HG02798 (cell line): ENCODE measurements around the gene AGBL1.
A peak's percentile ranks its signal among the peaks of the same experiment; 100 is the strongest.
"Not testable (repeated sequence)": the region's sequence is repeated elsewhere in the genome, so short reads cannot be mapped to it uniquely, and the experiment has no call there.

Experiments
- ATAC-seq: cut with Tn5 transposase; IDR thresholded peaks from one replicate; pipeline ENCODE4 v1.9.1; 2021; ENCODE audit warnings: mild to moderate bottlenecking; ENCODE audit not compliant: unreplicated experiment, poor library complexity

AGBL1 gene

DNA sequence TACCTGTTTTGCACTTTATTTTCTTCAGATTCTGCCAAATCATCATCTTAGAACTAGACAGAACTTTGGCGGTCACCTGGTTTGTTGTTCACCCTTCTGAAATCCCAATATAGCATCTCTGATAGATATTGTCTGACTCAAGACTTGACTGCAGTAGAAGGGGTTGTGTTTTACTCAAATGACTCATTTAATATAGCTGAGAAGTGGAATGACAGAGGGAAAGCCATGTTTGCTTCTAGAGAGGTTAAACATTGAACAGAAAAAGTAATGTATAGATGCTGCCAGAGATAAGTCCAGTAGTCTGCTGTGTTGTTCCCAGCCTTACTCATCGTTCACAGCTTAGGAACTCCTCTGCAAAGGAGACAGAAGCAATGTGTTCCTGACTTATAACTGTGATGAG lies 402.0 kb downstream of the AGBL1 start:
- ATAC-seq, result no peak

- ATAC-seq, result peak; percentile 75
Measured at GRCh38 chr15:86483936-86484335, 404.3 kb downstream of the AGBL1 start.

GRCh38 chr15:86488046-86488445 lies 408.4 kb downstream of the AGBL1 start:
- no peak for ATAC-seq

GRCh38 chr15:86489981-86490380 lies 410.3 kb downstream of the AGBL1 start:
- ATAC-seq, result no peak

GRCh38 chr15:86491118-86491517 lies 411.4 kb downstream of the AGBL1 start:
- ATAC-seq, result no peak

GRCh38 chr15:86493884-86494283 lies 414.2 kb downstream of the AGBL1 start:
- no peak for ATAC-seq

GRCh38 chr15:86494475-86494874 lies 414.8 kb downstream of the AGBL1 start:
- ATAC-seq, result no peak

- no peak for ATAC-seq
Measured at GRCh38 chr15:86502301-86502700, 422.6 kb downstream of the AGBL1 start.

DNA sequence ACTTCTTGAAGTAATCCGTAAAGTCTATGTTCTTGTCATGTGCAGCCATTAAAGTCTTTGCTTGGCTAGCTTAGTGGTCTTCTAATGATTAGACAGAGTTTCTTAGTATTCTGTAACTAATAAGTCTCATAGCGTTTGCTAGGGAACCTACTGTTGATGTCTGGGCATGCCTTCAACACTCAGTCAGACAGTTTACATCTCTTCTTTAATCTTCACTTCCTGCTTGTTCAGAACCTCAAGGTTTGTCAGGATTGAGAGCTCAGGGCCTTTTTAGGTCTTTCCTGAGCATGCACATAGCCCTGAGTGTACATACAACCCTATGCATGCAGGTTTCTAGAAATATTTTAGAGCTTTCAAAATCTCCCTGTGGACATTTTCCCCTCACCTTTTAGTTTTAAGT lies 426.3 kb downstream of the AGBL1 start:
- ATAC-seq, result no peak

DNA sequence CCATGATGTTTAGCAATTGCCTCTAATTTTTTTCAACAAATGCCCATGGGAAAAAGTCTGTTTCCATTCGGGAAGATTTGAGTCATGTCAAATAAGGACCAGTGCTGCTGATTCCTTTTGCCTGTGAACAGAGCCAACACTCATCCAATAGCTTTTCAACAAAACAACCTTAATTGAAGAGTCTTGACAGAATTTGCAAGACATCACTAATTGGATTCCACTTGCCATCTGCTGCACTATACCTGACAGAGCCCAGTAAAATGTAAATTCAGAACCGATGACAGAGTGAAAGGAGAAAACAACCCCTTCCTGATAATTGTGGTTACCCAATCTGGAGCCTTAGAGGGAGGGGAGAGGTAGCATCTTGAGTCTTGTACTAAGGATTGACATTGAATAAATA lies 426.7 kb downstream of the AGBL1 start:
- ATAC-seq, result no peak

DNA sequence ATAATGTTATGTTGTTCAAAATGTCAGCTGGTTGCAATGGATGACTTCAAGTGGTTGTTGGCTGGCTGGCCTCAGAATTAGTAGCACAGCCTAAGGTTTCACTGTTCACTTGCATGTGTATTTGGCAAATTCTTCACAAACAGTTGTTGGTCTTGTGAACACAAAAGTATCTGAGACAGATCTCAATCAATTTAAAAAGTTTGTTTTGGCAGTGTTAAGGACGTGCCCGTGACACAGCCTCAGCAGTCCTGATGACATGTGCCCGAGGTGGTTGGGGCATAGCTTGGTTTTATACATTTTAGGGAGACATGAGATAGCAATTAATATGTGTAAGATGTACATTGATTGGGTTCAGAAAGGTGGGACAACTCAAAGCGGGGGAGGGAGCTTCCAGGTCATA lies 436.0 kb downstream of the AGBL1 start:
- ATAC-seq, result no peak

- ATAC-seq, result no peak
Measured at GRCh38 chr15:86522721-86523120, 443.1 kb downstream of the AGBL1 start.

DNA sequence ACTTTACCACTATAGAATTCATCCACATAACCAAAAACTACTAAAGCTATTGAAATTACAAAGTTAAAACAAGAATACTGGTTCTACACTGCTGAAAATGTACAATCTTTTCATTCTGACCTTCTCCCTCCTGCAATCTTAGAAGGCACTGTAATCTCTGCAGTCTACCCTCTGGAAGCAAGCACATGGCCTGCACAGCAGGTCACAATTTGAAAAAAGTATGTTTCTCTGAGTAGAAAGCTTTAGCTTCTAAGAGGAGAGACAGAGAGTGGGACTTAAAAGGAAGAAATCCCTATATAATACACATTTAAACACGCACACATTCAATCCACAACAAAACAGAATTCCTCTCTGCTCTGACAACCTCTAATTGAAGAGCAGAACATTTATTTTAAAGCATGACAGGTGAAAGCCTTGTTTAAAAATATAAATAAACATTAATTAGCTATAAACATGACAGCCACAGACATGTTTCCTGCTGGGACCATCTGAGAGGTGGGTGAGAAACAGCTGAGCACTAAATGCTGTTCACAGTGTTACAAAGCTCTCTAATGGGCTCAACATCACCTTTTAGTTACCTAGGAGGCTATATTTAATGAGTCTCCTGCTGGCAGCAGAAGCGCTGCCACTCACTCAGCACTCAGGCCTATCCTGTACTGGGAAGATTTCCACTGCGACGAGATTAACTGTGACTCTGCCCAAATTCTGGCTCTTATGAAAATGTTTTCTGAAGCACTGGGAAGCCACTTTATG lies 447.4 kb downstream of the AGBL1 start:
- ATAC-seq, result no peak

- ATAC-seq, result not testable (repeated sequence)
Measured at GRCh38 chr15:86528094-86528493, 448.4 kb downstream of the AGBL1 start.

DNA sequence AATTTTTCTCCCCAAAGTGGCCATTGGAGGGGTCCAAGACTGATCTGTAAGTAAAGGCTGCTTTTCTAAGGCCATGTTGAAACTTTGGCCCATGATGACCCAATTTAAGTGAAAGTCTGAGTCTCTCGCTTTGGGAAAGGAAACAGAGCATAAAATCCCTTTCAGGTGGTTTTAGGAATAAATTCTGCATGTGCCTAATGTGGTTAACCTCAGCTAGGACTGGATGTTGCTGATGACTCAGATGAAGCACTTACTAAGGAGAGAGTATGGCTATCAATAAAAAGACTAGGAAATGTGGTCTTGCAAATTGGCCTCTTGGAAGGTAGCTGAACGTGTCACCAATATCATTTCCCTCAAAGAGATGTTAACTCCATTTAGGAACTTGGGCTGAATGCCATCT lies 458.5 kb downstream of the AGBL1 start:
- ATAC-seq, result no peak

GRCh38 chr15:86540840-86541467 lies 461.3 kb downstream of the AGBL1 start:
- no peak for ATAC-seq

DNA sequence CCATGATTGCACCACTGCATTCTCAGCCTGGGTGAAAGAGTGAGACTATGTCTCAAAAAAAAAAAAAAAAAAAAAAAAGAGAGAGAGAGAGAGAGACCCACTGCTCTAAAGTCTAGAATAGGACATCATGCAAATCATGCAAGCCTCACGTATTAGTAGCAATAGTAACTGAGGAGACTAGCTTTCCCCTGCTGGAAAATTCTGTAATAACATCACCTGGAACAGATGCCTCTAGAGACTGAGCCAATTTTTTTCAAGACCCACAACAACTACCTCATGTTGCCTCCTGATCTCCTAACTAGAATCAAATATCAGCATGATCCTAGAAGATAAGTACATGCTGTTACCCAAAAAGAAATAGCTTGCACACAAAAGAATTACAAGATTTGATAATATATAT lies 461.9 kb downstream of the AGBL1 start:
- ATAC-seq, result no peak

DNA sequence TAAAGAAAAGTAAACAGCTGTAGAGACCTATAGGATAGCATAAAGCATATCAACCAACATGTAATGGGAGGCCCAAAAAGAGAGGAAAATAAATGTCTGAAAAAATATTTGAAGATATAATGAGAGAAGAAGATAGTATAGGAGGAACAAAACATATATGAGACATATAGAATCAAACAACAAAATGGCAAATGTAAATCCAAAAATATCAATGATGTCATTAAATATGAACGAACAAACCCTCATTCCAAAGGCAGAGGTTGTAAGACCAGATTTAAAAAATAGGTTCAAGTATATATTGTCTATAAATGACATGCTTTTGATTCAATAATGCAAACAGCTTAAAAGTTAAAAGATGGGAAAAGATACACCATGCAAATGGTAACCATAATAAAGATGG lies 470.4 kb downstream of the AGBL1 start:
- ATAC-seq, result no peak

DNA sequence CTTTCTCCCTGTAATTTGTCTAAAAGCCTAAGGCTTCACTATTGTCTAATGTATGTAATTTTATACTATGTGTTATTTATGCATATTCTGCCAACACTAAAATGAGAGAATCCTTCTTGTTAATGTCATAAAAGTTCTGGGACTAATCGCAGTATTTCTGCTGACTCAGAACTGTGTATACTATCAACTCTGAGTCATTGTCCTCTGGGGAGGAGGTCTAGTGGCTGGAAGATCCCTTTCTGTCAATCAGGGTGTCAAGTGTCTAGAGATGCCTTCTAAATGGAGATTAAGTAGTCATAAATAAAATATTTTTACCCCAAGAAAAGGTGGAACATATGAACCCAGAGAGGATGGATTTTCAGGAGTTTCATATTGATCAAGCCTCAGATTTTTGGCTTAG lies 473.4 kb downstream of the AGBL1 start:
- ATAC-seq, result no peak

DNA sequence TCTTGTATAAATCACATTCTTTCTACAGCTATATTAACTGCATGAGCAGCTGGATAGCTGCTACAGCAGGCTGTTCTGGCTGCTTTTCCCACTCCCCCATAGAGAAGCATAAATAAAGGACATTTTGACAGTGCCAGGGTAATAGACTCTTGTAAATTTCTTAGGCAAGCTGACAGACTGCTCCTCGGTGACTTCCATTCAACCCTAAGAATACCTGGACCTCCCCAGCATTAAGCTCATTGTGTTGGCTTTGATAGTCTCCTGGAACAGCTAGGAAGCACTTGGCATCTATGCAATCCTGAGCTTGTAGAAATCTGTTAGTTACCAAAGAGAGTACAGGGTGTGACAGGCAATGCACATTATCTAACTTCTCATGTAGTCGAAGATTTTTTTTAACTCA lies 475.4 kb downstream of the AGBL1 start:
- no peak for ATAC-seq

DNA sequence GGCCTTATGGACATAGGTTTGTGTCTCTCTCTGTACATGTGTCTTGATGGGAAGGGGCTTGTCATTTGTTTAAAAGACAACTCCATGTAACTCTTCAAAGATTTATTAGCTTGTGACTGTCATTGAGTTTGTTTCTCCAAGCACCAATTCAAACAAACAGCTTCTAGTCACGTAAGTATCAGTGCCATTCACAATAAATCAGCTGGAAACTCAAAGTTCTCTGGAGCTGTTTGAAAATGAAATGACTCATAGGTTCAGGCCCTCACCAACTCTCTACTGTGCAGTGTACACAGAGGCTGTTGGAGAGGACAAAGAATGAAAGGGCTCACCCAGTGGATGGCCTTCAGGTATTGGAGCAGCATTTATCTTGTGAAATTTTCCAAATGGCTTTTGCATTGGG lies 476.3 kb downstream of the AGBL1 start:
- no peak for ATAC-seq

GRCh38 chr15:86556396-86557017 lies 476.8 kb downstream of the AGBL1 start:
- ATAC-seq, result no peak
